NCI-H524 treated with DMSO at 0.1 percent for 48 hours (cell line): ENCODE measurements around the gene GNAZ.
"Not testable (repeated sequence)": the region's sequence is repeated elsewhere in the genome, so short reads cannot be mapped to it uniquely, and the experiment has no call there.

Source experiments
- DNase-seq: peaks from one replicate; lab custom pipeline; 2025; lab: John Stamatoyannopoulos, UW

Gene GNAZ

GRCh38 chr22:23133922-23134321 is 63.6 kb downstream of the GNAZ start:
- no peak for DNase-seq

GRCh38 chr22:23136991-23137390 is 66.7 kb downstream of the GNAZ start:
- not testable (repeated sequence) for DNase-seq

- DNase-seq, result no peak
Measured at GRCh38 chr22:23137468-23137867, 67.1 kb downstream of the GNAZ start.

- DNase-seq, result no peak
Measured at GRCh38 chr22:23137905-23138561, 67.7 kb downstream of the GNAZ start.

GRCh38 chr22:23138584-23139435 is 68.5 kb downstream of the GNAZ start:
- no peak for DNase-seq

- DNase-seq, result no peak
Measured at GRCh38 chr22:23140385-23140784, 70.1 kb downstream of the GNAZ start.

GRCh38 chr22:23142546-23143105 is 72.3 kb downstream of the GNAZ start:
- no peak for DNase-seq

GRCh38 chr22:23143119-23143518 is 72.8 kb downstream of the GNAZ start:
- no peak for DNase-seq

GRCh38 chr22:23144432-23144831 is 74.1 kb downstream of the GNAZ start:
- no peak for DNase-seq

GRCh38 chr22:23144932-23145877 is 74.9 kb downstream of the GNAZ start, which contains the start of gene RAB36:
Gene RAB36 (plus strand): TSS chr22:23145477. CDS start chr22:23146617, 1,140 bp downstream.
- peak; percentile 94 for DNase-seq

GRCh38 chr22:23145878-23146470 is 75.7 kb downstream of the GNAZ start:
- DNase-seq, result no peak

- no peak for DNase-seq
Measured at GRCh38 chr22:23146478-23147205, 76.3 kb downstream of the GNAZ start.

- no peak for DNase-seq
Measured at GRCh38 chr22:23147617-23148387, 77.5 kb downstream of the GNAZ start.

GRCh38 chr22:23149743-23150238 is 79.5 kb downstream of the GNAZ start:
- no peak for DNase-seq

GRCh38 chr22:23150762-23151161 is 80.4 kb downstream of the GNAZ start:
- DNase-seq, result no peak

- DNase-seq, result no peak
Measured at GRCh38 chr22:23151827-23152226, 81.5 kb downstream of the GNAZ start.

GRCh38 chr22:23152238-23153114 is 82.2 kb downstream of the GNAZ start:
- no peak for DNase-seq

- DNase-seq, result no peak
Measured at GRCh38 chr22:23153994-23154393, 83.7 kb downstream of the GNAZ start.

- DNase-seq, result no peak
Measured at GRCh38 chr22:23154461-23154860, 84.1 kb downstream of the GNAZ start.
